Right atrium auricular region (tissue), 2 donors: ENCODE measurements around the gene RTL10. TPM values are rescaled to one million over a fixed set of nuclear protein-coding genes. Genes with fewer than 3 reads are reported as not detected.

ENCODE experiments used
- DNase-seq: peaks from one replicate; pipeline ENCODE4 v3.0.0-alpha.2; 2019; ENCODE audit warnings: low spot score
- H3K27ac ChIP-seq, 2 donors: fragments of 200-600 bp; sonication (generic); 1 replicate in 1 of 2; 2 replicates in 1 of 2; pipeline ENCODE4 v1.5.1; 2016 to 2019
- H3K27me3 ChIP-seq, 2 donors: fragments of 200-600 bp; sonication (generic); one replicate each; pipeline versions ENCODE4 v1.5.1 to v1.6.0; 2017 to 2019
- H3K36me3 ChIP-seq: fragments of 200-600 bp; sonication (generic); one replicate; pipeline ENCODE4 v1.5.1; 2016
- H3K4me1 ChIP-seq, 2 donors: fragments of 200-600 bp; sonication (generic); one replicate each; pipeline versions ENCODE4 v1.5.1 to v1.6.0; 2017 to 2019
- H3K4me3 ChIP-seq, 2 donors: fragments of 200-600 bp; sonication (generic); 1 replicate in 1 of 2; 2 replicates in 1 of 2; pipeline ENCODE4 v1.5.1; 2017 to 2019; ENCODE audit warnings: mild to moderate bottlenecking in 1 of 2, moderate library complexity in 1 of 2
- H3K9me3 ChIP-seq, 2 donors: fragments of 200-600 bp; sonication (generic); one replicate each; pipeline ENCODE4 v1.5.1; 2019
- CTCF ChIP-seq, 2 donors: fragments of 200-600 bp; sonication (generic); IDR thresholded peaks; one replicate each; pipeline ENCODE4 v1.5.1; 2019; ENCODE audit warnings: antibody characterized with exemption in 2 of 2
- total RNA-seq, 2 donors: library from RNA; depleted of rRNA; stranded (reverse); fragments of >200 nt; gene quantifications; one replicate each; pipeline ENCODE4 v1.1.0, GENCODE V29; 2016

RTL10 gene
- total RNA-seq, 2 donors from 2014 or later, result 7.9 to 8.1 TPM

- no peaks in the 10 kb centered on the region for H3K9me3 ChIP-seq
- no peak overlapping the region for H3K27ac ChIP-seq
- no peaks in the 10 kb centered on the region for H3K27me3 ChIP-seq
- no peaks in the 10 kb centered on the region for H3K4me1 ChIP-seq
- no peak for TF ChIP-seq CTCF (IDR thresholded peaks at IDR 0.05)
- no peaks in the 10 kb centered on the region for H3K36me3 ChIP-seq
- no peak overlapping the region for H3K4me3 ChIP-seq
- no peak for DNase-seq
Observed at GRCh38 chr22:19827341-19828034, 27.2 kb downstream of the RTL10 start.

- H3K27ac ChIP-seq, result no peak overlapping the region
- H3K4me1 ChIP-seq, result no peaks in the 10 kb centered on the region
- no peak for TF ChIP-seq CTCF (IDR thresholded peaks at IDR 0.05)
- no peaks in the 10 kb centered on the region for H3K9me3 ChIP-seq
- DNase-seq, result no peak
- H3K36me3 ChIP-seq, result no peaks in the 10 kb centered on the region
- no peak overlapping the region for H3K4me3 ChIP-seq
- H3K27me3 ChIP-seq, result no peaks in the 10 kb centered on the region
Observed at GRCh38 chr22:19826619-19826950, 28.1 kb downstream of the RTL10 start.

GRCh38 chr22:19825904-19826618 lies 28.6 kb downstream of the RTL10 start:
- no peak overlapping the region for H3K27ac ChIP-seq
- H3K4me1 ChIP-seq, result no peaks in the 10 kb centered on the region
- no peak for TF ChIP-seq CTCF (IDR thresholded peaks at IDR 0.05)
- H3K9me3 ChIP-seq, result no peaks in the 10 kb centered on the region
- DNase-seq, result no peak
- H3K27me3 ChIP-seq, result no peaks in the 10 kb centered on the region
- no peak overlapping the region for H3K4me3 ChIP-seq
- no peaks in the 10 kb centered on the region for H3K36me3 ChIP-seq

GRCh38 chr22:19824926-19825339 lies 29.7 kb downstream of the RTL10 start:
- H3K4me1 ChIP-seq, result no peaks in the 10 kb centered on the region
- H3K36me3 ChIP-seq, result no peaks in the 10 kb centered on the region
- no peaks in the 10 kb centered on the region for H3K9me3 ChIP-seq
- H3K27me3 ChIP-seq, result no peaks in the 10 kb centered on the region
- H3K4me3 ChIP-seq, result no peak overlapping the region
- TF ChIP-seq CTCF (IDR thresholded peaks at IDR 0.05), result no peak
- no peak overlapping the region for H3K27ac ChIP-seq
- DNase-seq, result peak; percentile 13

- no peaks in the 10 kb centered on the region for H3K36me3 ChIP-seq
- TF ChIP-seq CTCF (IDR thresholded peaks at IDR 0.05), result no peak
- H3K4me1 ChIP-seq, result no peaks in the 10 kb centered on the region
- H3K27me3 ChIP-seq, result no peaks in the 10 kb centered on the region
- H3K4me3 ChIP-seq, result no peak overlapping the region
- no peak overlapping the region for H3K27ac ChIP-seq
- no peaks in the 10 kb centered on the region for H3K9me3 ChIP-seq
- peak; percentile 42 for DNase-seq
Observed at GRCh38 chr22:19824212-19824925, 30.3 kb downstream of the RTL10 start.
